ENCODE data around the gene NSG1.

DNA sequence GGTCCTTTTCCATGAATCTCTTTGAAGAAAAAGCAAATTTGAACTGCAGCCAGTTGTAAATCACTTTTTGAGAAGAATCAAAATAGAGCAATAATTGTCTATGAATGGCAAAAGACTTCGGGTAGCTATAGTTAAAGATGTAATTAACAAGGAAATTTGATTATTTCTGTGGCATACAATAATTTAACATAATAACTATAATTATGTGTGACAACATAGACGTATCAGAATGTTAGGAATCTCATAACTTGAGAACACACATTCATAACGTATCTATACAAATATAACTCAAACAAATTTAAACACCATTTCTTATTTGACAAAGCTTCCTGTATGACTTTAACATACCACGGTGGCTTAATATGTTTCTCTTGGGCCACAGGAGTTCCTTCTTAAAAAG lies 36.0 kb upstream of the NSG1 start:
- no peak for TF ChIP-seq GATA2 (IDR thresholded peaks at IDR 0.05; ENCODE audit: low read depth, low read length)
- no peak for TF ChIP-seq GATA3 (IDR thresholded peaks at IDR 0.05; ENCODE audit: low read depth, low read length)

All from SH-SY5Y (cell line).